G401.6 (cell line): ENCODE results near the gene IL17REL.

Experiments
- FAIRE-seq: peaks from 2 replicates; lab custom pipeline; 2012; peaks lifted over from hg19 to GRCh38; lab: Jason Lieb, UNC

Gene IL17REL

GRCh38 chr22:50046019-50046415 is 33.5 kb upstream of the IL17REL start:
- FAIRE-seq: no peak

- FAIRE-seq: no peak
Measured at GRCh38 chr22:50045211-50046018, 32.9 kb upstream of the IL17REL start.

GRCh38 chr22:50044485-50045118 is 32.0 kb upstream of the IL17REL start:
- FAIRE-seq: no peak

- no peak for FAIRE-seq
Measured at GRCh38 chr22:50041361-50042065, 28.9 kb upstream of the IL17REL start.

GRCh38 chr22:50040717-50041116 is 28.2 kb upstream of the IL17REL start:
- FAIRE-seq: no peak

DNA sequence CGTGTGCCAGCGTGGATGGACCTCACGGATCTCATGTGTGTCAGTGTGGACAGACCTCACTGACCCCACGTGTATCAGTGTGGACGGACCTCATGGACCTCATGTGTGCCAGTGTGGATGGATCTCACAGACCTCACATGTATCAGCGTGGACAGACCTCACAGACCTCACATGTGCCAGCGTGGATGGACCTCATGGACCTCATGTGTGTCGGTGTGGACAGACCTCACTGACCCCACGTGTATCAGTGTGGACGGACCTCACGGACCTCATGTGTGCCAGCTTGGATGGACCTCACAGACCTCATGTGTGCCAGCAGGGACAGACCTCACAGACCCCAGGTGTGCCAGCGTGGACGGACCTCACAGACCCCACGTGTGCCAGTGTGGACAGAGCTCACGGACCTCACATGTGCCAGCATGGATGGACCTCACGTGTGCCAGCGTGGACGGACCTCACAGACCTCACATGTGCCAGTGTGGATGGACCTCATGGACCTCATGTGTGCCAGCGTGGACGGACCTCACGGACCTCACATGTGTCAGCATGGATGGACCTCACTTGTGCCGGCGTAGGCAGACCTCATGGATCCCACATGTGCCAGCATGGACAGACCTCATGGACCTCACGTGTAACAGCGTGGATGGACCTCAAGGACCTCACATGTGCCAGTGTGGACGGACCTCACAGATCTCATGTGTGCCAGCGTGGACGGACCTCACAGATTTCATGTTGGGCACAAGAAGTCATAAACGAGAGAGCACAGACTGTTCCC is 27.3 kb upstream of the IL17REL start:
- FAIRE-seq: no peak

DNA sequence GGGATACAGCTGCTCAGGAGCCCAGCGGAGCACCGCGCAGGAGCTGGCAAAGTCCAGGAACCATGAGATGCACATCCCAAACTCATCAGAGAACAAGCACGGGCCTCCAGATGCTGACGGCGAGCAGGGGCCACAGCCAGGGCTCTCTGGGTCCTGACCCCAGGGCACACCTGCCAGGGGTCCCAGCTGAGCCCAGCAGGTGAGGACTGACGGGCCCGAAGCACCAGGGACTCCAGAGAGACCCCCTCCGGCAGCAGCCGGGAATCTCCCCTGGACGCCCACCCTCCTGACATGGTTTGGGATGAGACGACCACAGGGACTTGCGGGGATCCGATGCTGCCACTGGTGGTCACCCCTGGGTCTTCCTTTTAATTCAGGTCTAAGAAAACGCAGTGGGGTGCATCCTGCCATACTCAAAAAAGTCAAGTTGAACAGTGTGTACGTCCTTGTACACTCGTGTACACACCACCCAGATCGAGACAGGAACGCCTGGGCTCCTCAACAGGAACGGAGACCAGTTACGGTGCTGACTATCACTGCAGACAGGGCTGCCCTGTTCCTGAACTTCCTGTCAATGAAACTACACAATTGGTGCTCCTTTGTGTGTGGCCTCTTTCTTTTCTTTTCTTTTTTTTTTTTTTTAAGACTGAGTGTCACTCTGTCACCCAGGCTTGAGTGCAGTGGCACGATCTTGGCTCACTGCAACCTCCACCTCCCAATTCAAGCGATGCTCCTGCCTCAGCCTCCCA is 23.6 kb upstream of the IL17REL start:
- no peak for FAIRE-seq

DNA sequence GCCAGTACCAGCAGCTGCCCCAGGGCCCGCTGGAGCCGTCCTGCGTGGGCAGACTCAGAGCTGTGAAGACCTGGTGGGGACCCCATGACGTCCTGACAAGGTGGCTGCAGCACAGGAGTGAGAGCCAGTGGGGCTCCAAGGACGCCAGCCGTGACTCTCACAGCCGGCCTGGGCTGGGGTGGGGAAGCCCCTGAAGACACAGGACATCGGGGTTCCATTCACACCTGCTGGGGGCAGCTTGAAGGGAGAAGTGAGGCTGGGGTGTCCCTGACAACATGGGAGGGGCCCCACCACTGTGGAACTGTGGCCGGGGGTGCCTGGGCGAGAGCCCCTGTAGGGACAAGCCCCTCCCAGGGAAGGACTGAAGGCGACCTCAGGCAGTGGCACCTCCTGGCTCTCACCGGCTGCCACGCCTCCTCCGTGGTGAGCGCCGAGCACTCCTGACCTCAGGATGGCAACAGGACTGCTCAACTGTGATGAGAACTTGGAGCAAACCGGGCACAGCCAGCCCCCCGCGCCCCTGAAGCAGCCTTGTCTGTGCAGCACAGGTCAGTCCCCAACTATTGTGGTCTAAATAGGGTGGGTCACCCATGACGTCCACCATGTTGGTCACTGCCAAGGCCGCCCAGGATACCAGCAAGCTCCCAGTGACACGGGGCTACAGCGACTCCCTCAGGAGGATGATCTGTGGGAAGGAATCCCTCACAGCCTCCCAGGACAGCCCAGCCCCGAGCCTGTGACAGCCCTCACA is 22.7 kb upstream of the IL17REL start:
- no peak for FAIRE-seq

DNA sequence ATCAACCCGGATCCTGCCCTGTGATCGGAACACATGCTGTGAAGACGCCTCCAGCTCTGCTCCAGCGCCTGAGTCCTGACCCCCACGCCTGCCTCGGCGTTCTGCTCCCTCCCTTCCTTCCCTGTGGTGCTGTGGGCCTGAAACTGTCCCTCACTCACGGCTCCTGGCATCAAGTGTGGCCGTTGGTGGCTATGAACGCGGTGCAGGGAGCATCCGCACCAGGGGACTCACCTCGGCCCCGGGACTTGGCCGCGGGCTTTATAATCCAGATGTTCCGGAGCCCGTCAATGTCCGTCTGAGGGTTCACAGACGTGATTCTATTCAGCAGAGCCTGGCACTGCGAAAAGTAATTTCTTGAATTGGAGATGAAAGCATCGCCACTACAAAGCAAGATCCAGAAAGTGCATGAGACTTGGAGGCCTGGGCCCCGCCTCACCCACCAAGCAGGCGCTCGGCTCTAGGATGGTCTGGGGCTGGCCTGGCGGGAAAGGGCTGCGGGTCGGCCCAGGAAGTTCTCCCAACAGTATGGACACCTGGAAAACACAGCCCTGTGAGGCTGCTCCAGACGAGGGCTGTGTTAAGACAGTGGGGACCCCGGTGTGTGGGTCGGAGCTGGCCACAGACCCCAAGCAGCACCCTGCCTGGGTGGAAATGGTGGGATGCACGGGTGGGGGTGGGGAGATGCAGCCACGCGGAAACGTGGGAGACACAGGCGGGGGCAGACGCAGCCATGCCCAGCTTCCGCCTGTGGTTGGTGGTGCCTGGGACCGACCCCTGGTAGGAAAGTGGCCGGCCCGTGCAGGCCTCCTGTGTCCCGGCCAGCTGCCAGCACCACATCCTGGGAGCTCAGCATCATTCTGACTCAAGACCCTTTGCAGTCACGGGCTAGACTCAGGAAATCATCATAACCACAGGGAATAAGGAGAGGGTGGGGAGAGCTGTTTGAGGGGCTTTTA is 21.8 kb upstream of the IL17REL start:
- no peak for FAIRE-seq

DNA sequence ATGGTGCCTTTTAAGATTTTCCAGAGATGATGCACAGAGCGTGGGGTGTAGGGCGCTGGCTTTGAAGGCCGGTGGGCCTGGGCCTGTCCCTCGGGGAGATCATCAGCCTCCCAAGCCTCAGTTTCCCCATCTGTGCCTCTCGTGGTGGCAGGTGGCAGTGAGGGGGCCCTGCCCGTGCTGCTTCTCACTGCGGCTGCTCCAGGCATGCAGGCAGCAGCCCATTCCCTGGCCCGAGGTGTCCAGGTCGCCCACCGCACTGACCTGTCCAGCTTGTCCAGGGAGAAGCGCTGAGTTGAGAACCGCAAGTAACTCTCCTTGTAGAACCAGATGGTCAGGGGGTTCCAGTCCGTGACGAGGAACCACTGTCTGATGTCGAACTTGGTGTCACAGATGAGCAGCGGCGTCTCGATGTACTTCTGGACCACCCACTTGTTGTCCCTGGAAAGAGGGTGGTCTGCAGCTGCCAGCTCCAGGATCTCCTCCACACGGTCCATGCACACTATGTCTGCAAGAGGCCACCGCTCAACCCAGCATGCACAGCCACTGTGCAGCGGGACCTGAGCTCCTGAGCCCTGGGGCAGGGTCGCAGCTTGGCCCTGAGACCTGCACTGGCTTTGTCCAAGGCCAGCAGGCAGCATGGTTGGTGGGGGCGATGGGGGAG is 20.5 kb upstream of the IL17REL start:
- FAIRE-seq: no peak

DNA sequence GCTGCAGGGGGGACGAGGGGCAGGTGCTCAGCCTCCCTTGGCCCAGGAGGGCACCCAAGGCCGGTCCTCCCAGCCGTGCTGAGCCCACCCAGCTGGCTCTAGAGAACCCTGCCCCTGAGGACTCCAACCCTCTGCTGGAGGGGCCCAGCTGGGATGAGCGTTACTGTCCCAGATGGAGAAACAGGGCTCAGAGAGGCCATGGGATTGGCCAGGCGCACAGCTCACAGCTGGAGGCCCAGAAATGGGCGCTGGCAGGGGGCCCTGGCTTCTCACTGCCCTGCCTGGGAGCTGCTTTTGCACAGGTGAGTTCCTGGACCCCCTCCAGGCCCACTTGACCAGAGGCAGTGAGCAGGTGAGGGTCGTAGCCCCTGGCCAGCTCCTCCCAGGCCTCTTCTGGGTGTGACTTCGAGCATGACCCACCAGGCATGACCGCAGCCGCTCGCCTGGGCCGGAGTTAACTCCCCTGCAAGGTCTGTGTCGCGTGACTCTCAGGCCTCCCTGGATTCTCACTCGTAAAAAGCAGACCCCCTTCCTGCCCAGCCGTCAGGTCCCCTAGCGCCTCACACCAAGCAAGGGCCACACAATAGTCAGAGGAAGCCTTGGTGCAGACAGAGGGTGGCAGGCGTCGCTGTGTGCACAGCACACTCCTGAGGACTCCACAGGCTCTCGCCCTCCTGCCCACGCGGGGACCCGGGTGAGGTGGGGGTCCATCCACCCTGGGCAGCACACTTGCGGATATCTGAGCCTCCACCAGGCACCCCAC is 19.7 kb upstream of the IL17REL start:
- FAIRE-seq: no peak

- no peak for FAIRE-seq
Measured at GRCh38 chr22:50031189-50032091, 18.9 kb upstream of the IL17REL start.

GRCh38 chr22:50030297-50031188 is 18.0 kb upstream of the IL17REL start:
- no peak for FAIRE-seq

DNA sequence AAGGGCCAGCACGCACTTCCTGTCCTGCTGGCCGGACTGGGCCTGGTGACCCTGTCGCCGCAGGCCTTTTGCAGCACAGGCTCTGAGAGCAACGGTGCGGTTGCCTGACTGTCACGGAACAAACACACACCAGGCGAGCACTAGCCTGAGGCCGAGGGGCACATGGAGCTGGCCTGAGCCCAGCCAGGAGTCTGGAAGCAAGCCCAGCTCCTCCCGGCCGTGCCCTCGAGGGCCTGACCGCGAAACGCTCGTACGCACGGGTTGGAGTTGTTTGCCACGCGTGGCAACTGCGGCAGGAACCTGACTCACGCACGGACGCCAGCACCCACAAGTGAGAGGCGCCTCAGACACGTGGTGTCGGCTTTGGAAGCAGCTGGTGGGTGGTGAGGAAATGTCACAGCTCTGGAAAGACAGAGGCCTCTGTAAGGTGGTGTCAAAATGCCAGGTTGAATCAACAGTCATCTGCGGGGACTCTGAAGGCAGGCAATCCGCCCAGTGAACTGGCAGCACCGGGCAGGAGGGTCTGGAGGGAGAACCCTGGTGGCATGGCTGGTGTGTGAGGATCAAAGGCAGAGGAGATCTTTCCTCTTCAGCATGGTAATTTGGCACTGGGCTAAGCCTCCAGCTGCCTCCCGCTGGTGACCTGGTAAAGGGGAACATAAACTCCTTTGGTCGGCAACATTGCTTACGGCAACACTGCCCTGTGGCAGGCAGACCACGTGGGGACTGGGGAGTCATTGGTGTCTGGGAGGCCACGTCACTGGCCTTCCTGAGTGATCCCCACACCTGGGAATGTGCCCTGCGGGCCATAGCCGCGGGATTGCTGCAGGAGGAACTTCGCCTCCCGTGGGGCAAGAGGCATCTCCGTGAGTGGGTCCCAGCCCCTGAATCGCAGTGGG is 15.3 kb upstream of the IL17REL start:
- FAIRE-seq: no peak

- FAIRE-seq: no peak
Measured at GRCh38 chr22:50025993-50026392, 13.4 kb upstream of the IL17REL start.
